Activated T-helper 1 cell treated with anti-CD3 and anti-CD28 coated beads, Interleukin-2, amount 50 U/mL, for 16 hours (primary cell): ENCODE results near the gene SFTPB.
A peak's percentile ranks its signal among the peaks of the same experiment; 100 is the strongest.

Source experiments
- DNase-seq, 2 donors: peaks; one replicate each; pipeline ENCODE4 v3.0.0-alpha.2; 2020; ENCODE audit warnings: low read depth in 1 of 2, low spot score in 1 of 2

The SFTPB gene

GRCh38 chr2:85702800-85703199 lies 34.8 kb upstream of the SFTPB start:
- DNase-seq, result no peak

- no peak for DNase-seq
Observed at GRCh38 chr2:85702172-85702571, 34.2 kb upstream of the SFTPB start.

GRCh38 chr2:85699325-85699724 lies 31.3 kb upstream of the SFTPB start:
- DNase-seq, result no peak

GRCh38 chr2:85698880-85699254 lies 30.9 kb upstream of the SFTPB start:
- DNase-seq, result no peak

- DNase-seq, result no peak
Observed at GRCh38 chr2:85698184-85698879, 30.3 kb upstream of the SFTPB start.

GRCh38 chr2:85697716-85698115 lies 29.7 kb upstream of the SFTPB start:
- no peak for DNase-seq

GRCh38 chr2:85697096-85697495 lies 29.1 kb upstream of the SFTPB start:
- DNase-seq, result no peak

GRCh38 chr2:85695691-85696668 lies 28.0 kb upstream of the SFTPB start:
- no peak for DNase-seq

- no peak for DNase-seq
Observed at GRCh38 chr2:85695121-85695520, 27.1 kb upstream of the SFTPB start.

- no peak for DNase-seq
Observed at GRCh38 chr2:85694052-85695025, 26.3 kb upstream of the SFTPB start, which contains the start of gene GNLY. Gene GNLY (plus strand): TSS chr2:85694358. CDS start chr2:85694419, 61 bp downstream.

GRCh38 chr2:85692039-85692645 lies 24.1 kb upstream of the SFTPB start:
- no peak for DNase-seq

- no peak for DNase-seq
Observed at GRCh38 chr2:85690932-85691331, 22.9 kb upstream of the SFTPB start.

GRCh38 chr2:85684806-85685205 lies 16.8 kb upstream of the SFTPB start:
- DNase-seq, result no peak

- DNase-seq, result no peak
Observed at GRCh38 chr2:85684380-85684779, 16.4 kb upstream of the SFTPB start.

GRCh38 chr2:85682378-85682777 lies 14.4 kb upstream of the SFTPB start:
- DNase-seq, result no peak

- DNase-seq, result no peak
Observed at GRCh38 chr2:85681776-85682175, 13.8 kb upstream of the SFTPB start.

- no peak for DNase-seq
Observed at GRCh38 chr2:85681372-85681763, 13.4 kb upstream of the SFTPB start.

GRCh38 chr2:85680707-85681371 lies 12.8 kb upstream of the SFTPB start:
- DNase-seq, result no peak

- DNase-seq, result peak; percentile 57 to 61
Observed at GRCh38 chr2:85678794-85679672, 11.0 kb upstream of the SFTPB start.
